SU-DHL-6 (cell line): ENCODE results near the gene PHF13.

Experiments
- H2AFZ ChIP-seq: fragments of 200-600 bp; sonication (generic); 2 replicates; pipeline ENCODE4 v1.6.1; 2014; ENCODE audit warnings: low read depth, mild to moderate bottlenecking, moderate library complexity, mixed read lengths, antibody characterized with exemption, low read length; ENCODE audit not compliant: severe bottlenecking
- H3F3A ChIP-seq: fragments of 200-600 bp; shearing (Covaris generic); 2 replicates; pipeline ENCODE4 v1.6.0; 2016; ENCODE audit warnings: antibody characterized with exemption, mild to moderate bottlenecking; ENCODE audit not compliant: insufficient read depth
- H3K27ac ChIP-seq: fragments of 200-600 bp; sonication (generic); 2 replicates; pipeline ENCODE4 v1.5.1; 2016; ENCODE audit warnings: low read depth, mild to moderate bottlenecking, low read length, moderate library complexity, mixed read lengths
- H3K27me3 ChIP-seq: fragments of 200-600 bp; sonication (generic), shearing (Covaris generic); 2 replicates; pipeline ENCODE4 v1.6.0; 2014; ENCODE audit warnings: mild to moderate bottlenecking, low read length
- H3K36me3 ChIP-seq: fragments of 200-600 bp; sonication (generic); 2 replicates; pipeline ENCODE4 v1.6.1; 2014; ENCODE audit warnings: mild to moderate bottlenecking, low read length, mixed read lengths
- H3K4me2 ChIP-seq: fragments of 300-600, 200-600 bp; shearing (Covaris generic), sonication (generic); 2 replicates; pipeline ENCODE4 v1.6.0; 2014; ENCODE audit warnings: low read length, low read depth, mild to moderate bottlenecking; ENCODE audit not compliant: poor library complexity, severe bottlenecking
- H3K4me3 ChIP-seq: fragments of 200-600 bp; sonication (generic); 2 replicates; pipeline ENCODE4 v1.5.1; 2014; ENCODE audit warnings: antibody characterized with exemption, low read length, mild to moderate bottlenecking, mixed read lengths; ENCODE audit not compliant: insufficient read depth, poor library complexity, severe bottlenecking
- H3K79me2 ChIP-seq: fragments of 200-600 bp; sonication (generic); 2 replicates; pipeline ENCODE4 v1.6.1; 2014; ENCODE audit warnings: mild to moderate bottlenecking, low read length, moderate library complexity; ENCODE audit not compliant: insufficient read depth
- H3K9ac ChIP-seq: fragments of 200-600 bp; sonication (generic); 2 replicates; pipeline ENCODE4 v1.7.0; 2014; ENCODE audit warnings: mild to moderate bottlenecking, low read length
- H3K9me2 ChIP-seq: fragments of 200-600 bp; sonication (generic); replicated peaks from 2 replicates; pipeline ENCODE4 v1.6.1; 2014; ENCODE audit warnings: low read length; ENCODE audit not compliant: insufficient read depth
- H3K9me3 ChIP-seq: fragments of 200-600 bp; sonication (generic); 2 replicates; pipeline ENCODE4 v1.6.1; 2014; ENCODE audit warnings: low read length, mixed read lengths; ENCODE audit not compliant: insufficient read depth
- H4K20me1 ChIP-seq: fragments of 200-600 bp; sonication (generic); 2 replicates; pipeline ENCODE4 v1.6.1; 2014; ENCODE audit warnings: low read depth, mild to moderate bottlenecking, antibody characterized with exemption, low read length, moderate library complexity, mixed read lengths
- CTCF ChIP-seq: fragments of 200-600 bp; sonication (generic); IDR thresholded peaks from one replicate; pipeline ENCODE4 v1.5.1; 2017; ENCODE audit warnings: antibody characterized with exemption, mild to moderate bottlenecking, low read length, moderate library complexity; ENCODE audit not compliant: insufficient read depth, poor library complexity, severe bottlenecking
- EZH2phosphoT487 ChIP-seq: fragments of 200-600 bp; sonication (generic), shearing (Covaris generic); conservative IDR thresholded peaks from 2 replicates; pipeline ENCODE4 v1.6.1; 2018; ENCODE audit warnings: mild to moderate bottlenecking, antibody characterized with exemption, low read length, moderate library complexity, mixed read lengths

The PHF13 gene

GRCh38 chr1:6592441-6592840, 21.1 kb upstream of the PHF13 start:
- Histone ChIP-seq H4K20me1 (no peaks in the 10 kb centered on the region), H3K4me3 (no peak overlapping the region), H3F3A (no peaks in the 10 kb centered on the region), H3K9me3 (no peaks in the 10 kb centered on the region), H3K36me3 (no peaks in the 10 kb centered on the region), H3K27me3 (no peaks in the 10 kb centered on the region), H3K79me2 (no peaks in the 10 kb centered on the region), H3K27ac (no peak overlapping the region), H3K9ac (no peak overlapping the region), H3K4me2 (no peak overlapping the region), H2AFZ (no peak overlapping the region), H3K9me2 (no peaks in the 10 kb centered on the region)
- no peak for TF ChIP-seq CTCF
- TF ChIP-seq EZH2phosphoT487 = no peak

- H3K27ac ChIP-seq = no peak overlapping the region
- no peaks in the 10 kb centered on the region for H3K36me3 ChIP-seq
- no peaks in the 10 kb centered on the region for H3K9me3 ChIP-seq
- H4K20me1 ChIP-seq = no peaks in the 10 kb centered on the region
- H3K9ac ChIP-seq = no peak overlapping the region
- H3K79me2 ChIP-seq = no peaks in the 10 kb centered on the region
- TF ChIP-seq CTCF = no peak
- no peak for TF ChIP-seq EZH2phosphoT487
- H3F3A ChIP-seq = no peaks in the 10 kb centered on the region
- H3K4me2 ChIP-seq = no peak overlapping the region
- no peak overlapping the region for H2AFZ ChIP-seq
- no peak overlapping the region for H3K4me3 ChIP-seq
- no peaks in the 10 kb centered on the region for H3K27me3 ChIP-seq
- H3K9me2 ChIP-seq = no peaks in the 10 kb centered on the region
These were observed 20.5 kb upstream of the PHF13 start for GRCh38 chr1:6592865-6593593.

GRCh38 chr1:6593810-6594209, 19.7 kb upstream of the PHF13 start:
- Histone ChIP-seq H3K4me3 (no peak overlapping the region), H3K9me2 (no peaks in the 10 kb centered on the region), H3F3A (no peaks in the 10 kb centered on the region), H4K20me1 (no peaks in the 10 kb centered on the region), H3K79me2 (no peaks in the 10 kb centered on the region), H3K27me3 (no peaks in the 10 kb centered on the region), H3K9ac (no peak overlapping the region), H3K9me3 (no peaks in the 10 kb centered on the region), H3K4me2 (no peak overlapping the region), H3K27ac (no peak overlapping the region), H2AFZ (no peak overlapping the region), H3K36me3 (no peaks in the 10 kb centered on the region)
- TF ChIP-seq EZH2phosphoT487 = no peak
- TF ChIP-seq CTCF = no peak
